NOMO-1 (cell line): ENCODE data around the gene TGIF2LY.
"Not testable (repeated sequence)": the region's sequence is repeated elsewhere in the genome, so short reads cannot be mapped to it uniquely, and the experiment has no call there.

ENCODE experiments used
- DNase-seq, 2 experiments: peaks; one replicate each; lab custom pipeline; 2025; ENCODE audit not compliant: unreplicated experiment in 2 of 2; lab: John Stamatoyannopoulos, UW

The TGIF2LY gene

DNA sequence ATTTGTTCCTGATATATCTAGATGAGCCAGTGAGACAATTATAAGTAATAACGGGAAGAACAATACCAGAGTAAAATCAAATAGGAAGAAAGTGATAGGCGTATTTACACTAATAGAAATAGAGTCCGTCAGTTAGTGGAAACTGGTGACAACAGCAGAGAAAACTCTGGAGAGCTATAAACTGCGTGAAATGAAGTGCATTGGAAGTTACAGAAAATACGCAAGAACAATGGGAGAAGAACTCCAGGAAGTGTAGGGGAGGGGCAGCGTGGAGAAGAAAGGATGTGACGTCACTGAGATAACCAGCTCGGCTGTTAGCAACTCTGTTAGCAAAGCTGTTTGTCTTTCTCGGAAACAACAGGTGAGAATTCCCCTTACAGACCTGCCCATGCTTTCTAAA, at the start of gene TGIF2LY:
TSS of gene TGIF2LY (plus strand) at position 301 of the 400 bp plus-strand sequence. CDS start 178 bp downstream, outside the sequence.
- not testable (repeated sequence) for DNase-seq
